ENCODE results near the gene ADAMTS13.

- TF ChIP-seq ATF1 (CRISPR knock-in tag; IDR thresholded peaks at IDR 0.05) (no peak), CTCF (IDR thresholded peaks at IDR 0.05) (no peak), ZNF416 (CRISPR knock-in tag; IDR thresholded peaks at IDR 0.05) (no peak), TP53 (CRISPR knock-in tag; IDR thresholded peaks at IDR 0.05) (no peak), TCF7 (CRISPR knock-in tag; IDR thresholded peaks at IDR 0.05; ENCODE audit: low read depth) (no peak), ESRRA (CRISPR knock-in tag; IDR thresholded peaks at IDR 0.05; ENCODE audit: borderline replicate concordance) (no peak), IRF2 (CRISPR knock-in tag; IDR thresholded peaks at IDR 0.05; ENCODE audit: borderline replicate concordance, low read depth) (no peak), NFYB (CRISPR knock-in tag; conservative IDR thresholded peaks at IDR 0.05; ENCODE audit: low read depth) (no peak)
Observed at GRCh38 chr9:133490201-133490681, 68.1 kb downstream of the ADAMTS13 start.
